Neural progenitor cell (in vitro differentiated cells): ENCODE data around the gene RAD51B. TPM values are rescaled to one million over a fixed set of nuclear protein-coding genes. Genes with fewer than 3 reads are reported as not detected.

ENCODE experiments used
- DNase-seq: peaks from one replicate; pipeline ENCODE4 v3.0.0-alpha.2; 2016; ENCODE audit warnings: low spot score
- H2AFZ ChIP-seq: fragments of 200-600 bp; sonication (generic); replicated peaks from 2 replicates; pipeline ENCODE4 v1.6.1; 2016; ENCODE audit warnings: antibody characterized with exemption
- H3F3A ChIP-seq: fragments of 200-600 bp; sonication (generic); 2 replicates; pipeline ENCODE4 v1.6.1; 2016; ENCODE audit warnings: antibody characterized with exemption, low read depth
- H3K27ac ChIP-seq: fragments of 200-600 bp; sonication (generic); 2 replicates; pipeline ENCODE4 v1.5.1; 2016; ENCODE audit warnings: mild to moderate bottlenecking
- H3K27me3 ChIP-seq: fragments of 200-600 bp; sonication (generic); 2 replicates; pipeline ENCODE4 v1.6.1; 2016; ENCODE audit warnings: mild to moderate bottlenecking, moderate library complexity
- H3K36me3 ChIP-seq: fragments of 200-600 bp; sonication (generic); 2 replicates; pipeline ENCODE4 v1.5.1; 2016
- H3K4me1 ChIP-seq: fragments of 200-600 bp; sonication (generic); 2 replicates; pipeline ENCODE4 v1.6.1; 2016; ENCODE audit warnings: mixed run types
- H3K4me2 ChIP-seq: fragments of 200-600 bp; sonication (generic); 2 replicates; pipeline ENCODE4 v1.6.1; 2016
- H3K4me3 ChIP-seq: fragments of 200-600 bp; sonication (generic); 2 replicates; pipeline ENCODE4 v1.5.1; 2016
- H3K79me2 ChIP-seq: fragments of 200-600 bp; sonication (generic); 2 replicates; pipeline ENCODE4 v1.6.1; 2016; ENCODE audit warnings: low read depth
- H3K9ac ChIP-seq: fragments of 200-600 bp; sonication (generic); 2 replicates; pipeline ENCODE4 v1.6.1; 2016
- H3K9me3 ChIP-seq: fragments of 200-600 bp; sonication (generic); 2 replicates; pipeline ENCODE4 v1.5.1; 2016; ENCODE audit warnings: low read depth
- H4K20me1 ChIP-seq: fragments of 200-600 bp; sonication (generic); 2 replicates; pipeline ENCODE4 v1.6.1; 2016; ENCODE audit warnings: low read depth
- H3K27ac Mint-ChIP-seq: 3 replicates; pipeline ENCODE4 v1.8.0; 2021; ENCODE audit warnings: mixed read lengths
- H3K27me3 Mint-ChIP-seq: 2 replicates; pipeline ENCODE4 v1.8.0; 2022; ENCODE audit warnings: low read depth, mild to moderate bottlenecking, inconsistent platforms, moderate library complexity, mixed read lengths; ENCODE audit not compliant: insufficient read depth
- H3K36me3 Mint-ChIP-seq: 3 replicates; pipeline ENCODE4 v1.8.0; 2021; ENCODE audit warnings: mixed read lengths
- H3K4me1 Mint-ChIP-seq: 3 replicates; pipeline ENCODE4 v1.8.0; 2021; ENCODE audit warnings: mixed read lengths
- H3K4me3 Mint-ChIP-seq: 3 replicates; pipeline ENCODE4 v1.8.0; 2021; ENCODE audit warnings: mild to moderate bottlenecking, moderate library complexity, mixed read lengths
- H3K9me3 Mint-ChIP-seq: 3 replicates; pipeline ENCODE4 v1.8.0; 2020; ENCODE audit warnings: mixed read lengths
- CTCF ChIP-seq: fragments of 200-600 bp; sonication (generic); IDR thresholded peaks from 2 replicates; pipeline ENCODE4 v1.5.1; 2017; ENCODE audit warnings: antibody characterized with exemption, mild to moderate bottlenecking
- EZH2 ChIP-seq: fragments of 200-600 bp; sonication (generic); IDR thresholded peaks from 2 replicates; pipeline ENCODE4 v1.6.1; 2017; ENCODE audit warnings: antibody characterized with exemption, mild to moderate bottlenecking, moderate library complexity
- EZH2phosphoT487 ChIP-seq: fragments of 200-600 bp; sonication (generic); IDR thresholded peaks from 2 replicates; pipeline ENCODE4 v1.6.1; 2017; ENCODE audit warnings: antibody characterized with exemption
- total RNA-seq: library from RNA; depleted of rRNA; stranded (reverse); fragments of >200 nt; gene quantifications from 2 replicates; pipeline ENCODE4 v1.2.3, GENCODE V29; 2015; ENCODE audit warnings: low replicate concordance

Gene RAD51B
- total RNA-seq, 1 donor from 2014 or later, result 50.5 TPM

GRCh38 chr14:68538639-68539038 is 719.1 kb downstream of the RAD51B start:
- peak overlapping the region; percentile 18 for H3K27ac ChIP-seq
- no peaks in the 10 kb centered on the region for H3K9me3 ChIP-seq
- no peak for TF ChIP-seq EZH2
- TF ChIP-seq EZH2phosphoT487, result no peak
- TF ChIP-seq CTCF, result no peak
- H3K4me3 Mint-ChIP-seq, result peak overlapping the region; percentile 31
- DNase-seq, result peak; percentile 37
- H3K4me3 ChIP-seq, result no peak overlapping the region
- H3F3A ChIP-seq, result peaks cover 35% of the 10 kb centered on the region
- peaks cover 16% of the 10 kb centered on the region for H3K36me3 Mint-ChIP-seq
- no peaks in the 10 kb centered on the region for H3K79me2 ChIP-seq
- H3K4me2 ChIP-seq, result peak overlapping the region; percentile 46
- H3K9ac ChIP-seq, result no peak overlapping the region
- peaks cover 4% of the 10 kb centered on the region for H3K27me3 Mint-ChIP-seq
- H2AFZ ChIP-seq, result no peak overlapping the region
- H3K27me3 ChIP-seq, result no peaks in the 10 kb centered on the region
- H4K20me1 ChIP-seq, result no peaks in the 10 kb centered on the region
- H3K36me3 ChIP-seq, result no peaks in the 10 kb centered on the region
- H3K27ac Mint-ChIP-seq, result peak overlapping the region; percentile 99
- H3K4me1 Mint-ChIP-seq, result peaks cover 56% of the 10 kb centered on the region
- peaks cover 19% of the 10 kb centered on the region for H3K9me3 Mint-ChIP-seq
- peaks cover 44% of the 10 kb centered on the region for H3K4me1 ChIP-seq

GRCh38 chr14:68539241-68539737 is 719.7 kb downstream of the RAD51B start:
- Mint-ChIP-seq H3K27me3 (no peaks in the 10 kb centered on the region), H3K9me3 (peaks cover 16% of the 10 kb centered on the region), H3K27ac (peak overlapping the region; percentile 99), H3K36me3 (peaks cover 14% of the 10 kb centered on the region), H3K4me1 (peaks cover 59% of the 10 kb centered on the region), H3K4me3 (peak overlapping the region; percentile 31)
- peak; percentile 76 for DNase-seq
- Histone ChIP-seq H3K36me3 (no peaks in the 10 kb centered on the region), H2AFZ (no peak overlapping the region), H3K4me1 (peaks cover 44% of the 10 kb centered on the region), H3K27me3 (no peaks in the 10 kb centered on the region), H3F3A (peaks cover 35% of the 10 kb centered on the region), H3K9me3 (no peaks in the 10 kb centered on the region), H3K79me2 (no peaks in the 10 kb centered on the region), H3K4me3 (no peak overlapping the region), H3K27ac (peak overlapping the region; percentile 67), H4K20me1 (no peaks in the 10 kb centered on the region), H3K9ac (no peak overlapping the region), H3K4me2 (peak overlapping the region; percentile 46)
- TF ChIP-seq EZH2 (no peak), CTCF (no peak), EZH2phosphoT487 (no peak)

- Histone ChIP-seq H4K20me1 (no peaks in the 10 kb centered on the region), H3K9me3 (no peaks in the 10 kb centered on the region), H3K79me2 (no peaks in the 10 kb centered on the region), H2AFZ (no peak overlapping the region), H3K27ac (peak overlapping the region; percentile 67), H3K27me3 (no peaks in the 10 kb centered on the region), H3K4me3 (no peak overlapping the region), H3K4me1 (peaks cover 44% of the 10 kb centered on the region), H3K9ac (no peak overlapping the region), H3F3A (peaks cover 35% of the 10 kb centered on the region), H3K36me3 (no peaks in the 10 kb centered on the region), H3K4me2 (peak overlapping the region; percentile 46)
- H3K4me1 Mint-ChIP-seq, result peaks cover 61% of the 10 kb centered on the region
- no peak for DNase-seq
- H3K9me3 Mint-ChIP-seq, result peaks cover 16% of the 10 kb centered on the region
- H3K27me3 Mint-ChIP-seq, result no peaks in the 10 kb centered on the region
- H3K27ac Mint-ChIP-seq, result peak overlapping the region; percentile 99
- TF ChIP-seq CTCF, result no peak
- TF ChIP-seq EZH2, result no peak
- TF ChIP-seq EZH2phosphoT487, result no peak
- peak overlapping the region; percentile 31 for H3K4me3 Mint-ChIP-seq
- H3K36me3 Mint-ChIP-seq, result peaks cover 16% of the 10 kb centered on the region
These were observed 720.2 kb downstream of the RAD51B start for GRCh38 chr14:68539789-68540188.
